RWPE1 (cell line): ENCODE data around the gene PIK3R4.

Source experiments
- CTCF ChIA-PET: fragments of 350-600 bp; sonication (Branson Sonifier 250); formaldehyde crosslinking; extraction: SDS; loops from one replicate; lab custom pipeline; 2021; lab: Yijun Ruan, JAX
- POLR2A ChIA-PET: fragments of 400-600 bp; formaldehyde crosslinking; extraction: SDS; loops from one replicate; lab custom pipeline; 2020; ENCODE audit warnings: antibody characterized with exemption; ENCODE audit not compliant: low non-redundant PET; lab: Yijun Ruan, JAX
- DNase-seq: peaks from one replicate; pipeline ENCODE4 v3.0.0; 2012; ENCODE audit warnings: low spot score
- H3K27ac ChIP-seq: fragments of 450-650 bp; 2 replicates; pipeline ENCODE4 v1.5.1; 2017
- TF ChIP-seq, protein P1 (sequence below): fragments of 450-650 bp; conservative IDR thresholded peaks from 2 replicates; pipeline ENCODE4 v1.5.1; 2017; ENCODE audit warnings: low read depth, mild to moderate bottlenecking

Gene PIK3R4

DNA sequence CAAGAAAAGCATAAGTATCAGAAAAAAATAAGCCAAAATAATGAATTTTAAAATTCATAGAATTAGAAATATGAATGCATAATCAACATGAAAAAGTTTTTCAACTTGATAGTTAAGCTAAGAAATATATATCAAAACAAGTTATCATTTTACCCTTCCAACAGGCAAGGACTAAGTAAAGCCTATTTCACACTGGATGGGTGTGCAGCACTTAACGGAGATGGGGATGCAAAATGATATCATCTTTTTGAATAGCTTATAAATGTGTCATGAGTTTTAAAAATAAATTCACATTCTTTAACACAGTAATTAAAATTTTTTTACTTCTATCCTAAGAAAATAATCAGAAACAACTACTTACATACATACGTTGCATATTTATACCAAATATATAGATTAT lies 20.9 kb downstream of the PIK3R4 start:
- H3K27ac ChIP-seq, result no peak overlapping the region
- CTCF ChIA-PET, result no interaction called here
- TF ChIP-seq, protein P1, sequence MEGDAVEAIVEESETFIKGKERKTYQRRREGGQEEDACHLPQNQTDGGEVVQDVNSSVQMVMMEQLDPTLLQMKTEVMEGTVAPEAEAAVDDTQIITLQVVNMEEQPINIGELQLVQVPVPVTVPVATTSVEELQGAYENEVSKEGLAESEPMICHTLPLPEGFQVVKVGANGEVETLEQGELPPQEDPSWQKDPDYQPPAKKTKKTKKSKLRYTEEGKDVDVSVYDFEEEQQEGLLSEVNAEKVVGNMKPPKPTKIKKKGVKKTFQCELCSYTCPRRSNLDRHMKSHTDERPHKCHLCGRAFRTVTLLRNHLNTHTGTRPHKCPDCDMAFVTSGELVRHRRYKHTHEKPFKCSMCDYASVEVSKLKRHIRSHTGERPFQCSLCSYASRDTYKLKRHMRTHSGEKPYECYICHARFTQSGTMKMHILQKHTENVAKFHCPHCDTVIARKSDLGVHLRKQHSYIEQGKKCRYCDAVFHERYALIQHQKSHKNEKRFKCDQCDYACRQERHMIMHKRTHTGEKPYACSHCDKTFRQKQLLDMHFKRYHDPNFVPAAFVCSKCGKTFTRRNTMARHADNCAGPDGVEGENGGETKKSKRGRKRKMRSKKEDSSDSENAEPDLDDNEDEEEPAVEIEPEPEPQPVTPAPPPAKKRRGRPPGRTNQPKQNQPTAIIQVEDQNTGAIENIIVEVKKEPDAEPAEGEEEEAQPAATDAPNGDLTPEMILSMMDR, result no peak
- DNase-seq, result no peak
- POLR2A ChIA-PET, result no interaction called here

DNA sequence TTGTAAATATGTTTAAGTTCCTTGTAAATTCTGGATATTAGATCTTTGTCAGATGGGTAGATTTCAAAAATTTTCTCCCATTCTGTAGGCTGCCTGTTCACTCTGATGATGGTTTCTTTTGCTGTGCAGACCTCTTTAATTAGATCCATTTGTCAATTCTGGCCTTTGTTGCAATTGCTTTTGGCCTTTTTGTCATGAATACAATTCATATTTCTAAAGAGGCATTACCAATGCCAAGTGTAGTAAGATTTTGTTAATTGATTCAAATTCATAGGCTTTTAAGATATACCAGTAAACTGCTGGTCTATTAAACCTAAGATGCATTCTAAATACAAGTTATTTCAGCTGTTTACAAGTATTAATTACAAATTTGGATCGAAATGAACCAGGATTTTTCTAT lies 31.0 kb downstream of the PIK3R4 start:
- ChIA-PET POLR2A (no interaction called here), CTCF (no interaction called here)
- TF ChIP-seq, protein P1, result no peak
- H3K27ac ChIP-seq, result no peak overlapping the region
- DNase-seq, result no peak

DNA sequence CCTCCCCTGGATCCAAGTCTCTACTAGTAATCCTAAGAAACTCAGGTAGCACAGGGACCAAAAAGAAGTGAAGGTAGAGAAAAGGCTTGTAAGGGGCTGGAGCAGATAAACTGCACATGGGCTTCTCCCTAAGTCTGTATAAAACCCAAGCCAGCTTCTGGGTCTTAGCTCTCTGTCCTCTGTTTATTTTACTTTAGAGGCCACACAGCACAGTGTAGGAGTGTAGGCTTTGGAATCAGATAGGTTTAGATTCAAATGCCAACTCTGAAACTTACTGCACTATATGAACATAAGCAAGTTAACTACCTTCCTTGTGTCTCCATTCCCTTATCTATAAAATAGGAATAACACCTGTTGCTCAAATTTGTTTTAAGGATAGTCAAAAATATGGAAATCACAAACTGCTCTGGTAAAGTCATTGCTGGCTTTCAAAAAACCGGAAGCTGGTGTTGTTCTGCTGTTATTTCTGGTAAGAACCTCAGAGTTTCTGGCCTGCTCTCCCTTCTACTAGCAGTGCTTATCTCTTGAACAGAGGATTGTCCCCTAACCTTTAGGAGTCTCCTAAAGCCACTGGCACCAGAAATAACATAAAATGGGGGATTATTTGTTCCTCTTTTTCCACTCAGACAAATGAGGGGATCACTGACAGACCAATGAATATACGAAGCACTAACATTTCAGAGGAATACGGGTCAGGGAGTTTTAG lies 33.8 kb downstream of the PIK3R4 start:
- TF ChIP-seq, protein P1, result no peak
- no peak overlapping the region for H3K27ac ChIP-seq
- CTCF ChIA-PET, result no interaction called here
- no peak for DNase-seq
- POLR2A ChIA-PET, result no interaction called here

DNA sequence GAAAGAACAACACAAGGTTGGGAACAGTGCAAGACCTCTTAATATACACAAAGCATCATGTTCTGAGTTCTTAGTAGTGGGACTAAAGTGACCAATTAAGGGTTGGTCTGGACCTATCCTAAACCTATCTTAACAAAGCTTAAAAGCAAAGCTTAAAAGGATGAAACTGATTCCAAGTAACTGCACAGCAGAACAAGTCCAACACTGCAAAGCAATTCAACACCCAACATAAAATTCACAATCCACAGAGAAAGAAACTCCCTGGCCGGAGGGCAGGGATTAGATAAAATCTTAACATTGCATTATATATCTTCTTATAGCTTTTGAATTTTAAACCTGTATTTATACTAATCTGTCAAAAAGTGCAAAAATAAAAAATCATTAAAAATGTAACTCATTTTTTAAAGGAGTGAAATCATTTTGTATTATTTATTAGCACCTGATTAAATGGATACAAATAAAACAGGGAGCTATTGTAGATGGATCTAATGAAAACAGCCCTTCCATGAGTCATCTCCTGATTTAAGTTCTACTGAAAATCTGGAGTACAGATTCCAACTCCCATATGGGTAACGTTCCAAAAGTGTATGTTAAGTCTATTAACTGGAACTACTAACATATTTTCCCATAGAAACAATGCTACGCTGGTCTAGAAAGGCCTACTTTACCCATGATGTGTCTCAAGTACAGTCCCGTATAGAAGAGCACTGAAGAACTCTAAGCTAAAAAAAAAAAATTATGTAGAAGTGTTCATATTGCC lies 34.9 kb downstream of the PIK3R4 start:
- no peak overlapping the region for H3K27ac ChIP-seq
- no peak for DNase-seq
- TF ChIP-seq, protein P1, result no peak
- ChIA-PET POLR2A (no interaction called here), CTCF (no interaction called here)

DNA sequence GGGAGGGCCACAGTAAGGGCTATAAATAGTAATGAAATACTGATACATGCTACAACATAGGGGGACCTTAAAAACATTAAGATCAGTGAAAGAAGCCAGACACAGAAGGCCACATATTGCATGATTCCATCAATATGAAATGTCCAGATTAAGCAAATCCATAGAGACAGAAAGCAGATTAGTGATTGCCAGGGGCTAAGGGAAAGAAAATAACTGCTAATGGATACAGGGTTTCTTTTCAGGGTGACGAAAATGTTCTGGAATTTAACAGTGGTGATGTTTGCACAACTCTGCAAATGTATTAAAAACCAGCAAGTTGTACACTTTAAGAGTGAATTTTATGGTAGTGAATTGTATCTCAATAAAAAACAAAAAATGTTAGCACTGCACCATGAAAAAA lies 37.0 kb downstream of the PIK3R4 start:
- DNase-seq, result no peak
- ChIA-PET CTCF (interaction anchor here (0.6 kb wide), 1 partner anchor 431 kb away, joined by 4 read pairs; no protein-coding TSS in a partner anchor), POLR2A (no interaction called here)
- no peak overlapping the region for H3K27ac ChIP-seq
- TF ChIP-seq, protein P1, result no peak

DNA sequence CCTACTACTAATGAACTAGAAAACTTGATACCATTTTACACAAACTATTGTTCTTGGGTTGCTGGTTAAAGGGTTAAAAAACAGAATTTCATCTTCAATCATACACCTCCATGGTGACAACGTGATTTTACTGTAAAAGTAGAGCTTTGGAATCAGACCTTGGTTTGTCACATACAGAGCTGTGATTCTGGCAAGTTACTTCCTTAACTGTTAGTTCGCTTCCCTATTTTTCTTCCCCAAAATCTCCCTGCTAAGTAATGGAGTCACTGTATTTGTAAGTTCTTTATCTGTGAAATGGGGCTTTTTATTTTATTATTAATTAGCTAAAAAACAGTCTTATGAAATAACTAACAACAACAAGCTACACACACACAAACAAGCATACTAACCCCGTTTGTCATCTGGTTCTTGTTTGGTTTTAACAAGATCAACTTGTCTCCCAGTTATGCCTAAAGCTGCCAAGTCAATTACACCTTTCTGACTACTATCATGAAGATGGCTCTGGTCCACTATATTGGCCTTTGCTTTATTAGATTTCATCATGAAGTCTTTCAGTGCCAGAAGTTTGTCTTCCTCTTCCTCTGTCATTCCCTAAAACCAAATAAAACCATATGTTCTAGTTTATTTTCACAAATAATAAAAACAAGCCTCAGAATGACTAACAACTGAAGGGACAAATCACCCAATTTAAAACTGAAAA lies 38.6 kb downstream of the PIK3R4 start:
- DNase-seq, result no peak
- H3K27ac ChIP-seq, result no peak overlapping the region
- TF ChIP-seq, protein P1, result no peak
- POLR2A ChIA-PET, result no interaction called here
- CTCF ChIA-PET, result no interaction called here
